DLD1 (cell line): ENCODE results near the gene FBLN7.
"Not testable (repeated sequence)": the region's sequence is repeated elsewhere in the genome, so short reads cannot be mapped to it uniquely, and the experiment has no call there.

Experiments
- in situ Hi-C: cut with HindIII; loops from 2 replicates; pipeline ENCODE4 v1.10.0; 2017; ENCODE audit warnings: low sequenced_read_pairs

Gene FBLN7

GRCh38 chr2:112138159-112139032 is at the start of gene FBLN7:
Gene FBLN7, plus strand, starts transcription at chr2:112138385. Its CDS starts 271 bp downstream, at chr2:112138656.
- in situ Hi-C loops, result no loop called here

GRCh38 chr2:112089375-112089774 is 48.8 kb upstream of the FBLN7 start:
- in situ Hi-C loops, result no loop called here

GRCh38 chr2:112092286-112093041 is 45.7 kb upstream of the FBLN7 start:
- in situ Hi-C loops, result no loop called here

GRCh38 chr2:112093216-112093615 is 45.0 kb upstream of the FBLN7 start:
- in situ Hi-C loops, result no loop called here

GRCh38 chr2:112095681-112096080 is 42.5 kb upstream of the FBLN7 start:
- in situ Hi-C loops, result no loop called here

- in situ Hi-C loops, result no loop called here
Observed at GRCh38 chr2:112096098-112096497, 42.1 kb upstream of the FBLN7 start.

- in situ Hi-C loops, result no loop called here
Observed at GRCh38 chr2:112108178-112108832, 29.9 kb upstream of the FBLN7 start.

- in situ Hi-C loops, result no loop called here
Observed at GRCh38 chr2:112109278-112109677, 28.9 kb upstream of the FBLN7 start.

GRCh38 chr2:112110966-112111365 is 27.2 kb upstream of the FBLN7 start:
- in situ Hi-C loops, result no loop called here

GRCh38 chr2:112113354-112113753 is 24.8 kb upstream of the FBLN7 start:
- in situ Hi-C loops, result not testable (repeated sequence)

- in situ Hi-C loops, result no loop called here
Observed at GRCh38 chr2:112118148-112118547, 20.0 kb upstream of the FBLN7 start.

- in situ Hi-C loops, result no loop called here
Observed at GRCh38 chr2:112121682-112122254, 16.4 kb upstream of the FBLN7 start.

- in situ Hi-C loops, result no loop called here
Observed at GRCh38 chr2:112129060-112129459, 9.1 kb upstream of the FBLN7 start.

- in situ Hi-C loops, result no loop called here
Observed at GRCh38 chr2:112133344-112133743, 4.8 kb upstream of the FBLN7 start.

GRCh38 chr2:112134120-112134519 is 4.1 kb upstream of the FBLN7 start:
- in situ Hi-C loops, result no loop called here

- in situ Hi-C loops, result no loop called here
Observed at GRCh38 chr2:112136096-112136495, 2.1 kb upstream of the FBLN7 start.

GRCh38 chr2:112137516-112138158 is 548 bp upstream of the FBLN7 start:
- in situ Hi-C loops, result no loop called here

- in situ Hi-C loops, result not testable (repeated sequence)
Observed at GRCh38 chr2:112139033-112139614, 939 bp downstream of the FBLN7 start.

- in situ Hi-C loops, result not testable (repeated sequence)
Observed at GRCh38 chr2:112139661-112140204, 1.5 kb downstream of the FBLN7 start.

- in situ Hi-C loops, result no loop called here
Observed at GRCh38 chr2:112140205-112140802, 2.1 kb downstream of the FBLN7 start.
